ENCODE results near the gene CUTA.

Gene CUTA

DNA sequence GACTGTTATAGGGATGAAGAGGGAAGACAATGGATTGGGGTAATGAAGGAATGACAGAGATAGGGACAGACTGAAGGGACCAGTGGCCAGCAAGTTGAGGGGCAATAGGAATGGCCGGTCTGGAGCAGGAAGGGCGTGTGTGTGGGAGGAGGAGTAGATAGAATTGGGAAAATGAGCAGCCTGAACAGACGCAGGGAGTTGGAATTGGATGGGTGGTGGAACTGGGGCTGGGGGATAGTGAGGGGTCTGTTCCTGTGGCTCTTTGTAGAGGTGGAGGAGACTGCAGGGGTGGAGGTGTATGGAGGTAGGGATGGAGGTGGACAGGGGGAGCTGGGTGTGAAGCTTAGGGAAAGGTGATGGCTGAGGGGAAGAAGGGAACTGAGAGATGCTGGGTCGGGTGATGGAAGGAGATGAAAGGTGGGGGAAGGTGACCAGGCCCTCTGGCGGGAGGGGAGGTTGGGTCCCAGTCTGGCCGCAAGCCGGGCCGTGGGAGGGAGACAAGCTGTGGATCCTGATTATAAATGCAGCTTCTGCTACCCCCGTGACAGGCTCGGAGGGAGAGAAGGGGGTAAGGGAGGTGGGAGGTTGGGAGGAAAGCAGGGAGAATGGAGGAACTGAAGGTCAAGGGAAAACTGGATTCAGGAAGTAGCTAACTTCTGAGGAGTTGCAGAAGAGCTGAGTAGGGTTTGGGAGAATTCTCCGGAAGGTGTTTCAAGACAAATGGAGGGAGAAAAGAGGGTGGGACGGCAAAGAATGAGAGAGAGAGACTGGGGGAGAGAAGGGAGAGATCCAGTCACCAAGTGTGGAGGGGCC lies 7.2 kb upstream of the CUTA start:
- peak overlapping the region; percentile 47 for H3K4me3 ChIP-seq (ENCODE audit: low read depth, low read length)
- in situ Hi-C loops (cut with HindIII; ENCODE audit: low sequenced_read_pairs), result no loop called here
- TF ChIP-seq, protein P1, sequence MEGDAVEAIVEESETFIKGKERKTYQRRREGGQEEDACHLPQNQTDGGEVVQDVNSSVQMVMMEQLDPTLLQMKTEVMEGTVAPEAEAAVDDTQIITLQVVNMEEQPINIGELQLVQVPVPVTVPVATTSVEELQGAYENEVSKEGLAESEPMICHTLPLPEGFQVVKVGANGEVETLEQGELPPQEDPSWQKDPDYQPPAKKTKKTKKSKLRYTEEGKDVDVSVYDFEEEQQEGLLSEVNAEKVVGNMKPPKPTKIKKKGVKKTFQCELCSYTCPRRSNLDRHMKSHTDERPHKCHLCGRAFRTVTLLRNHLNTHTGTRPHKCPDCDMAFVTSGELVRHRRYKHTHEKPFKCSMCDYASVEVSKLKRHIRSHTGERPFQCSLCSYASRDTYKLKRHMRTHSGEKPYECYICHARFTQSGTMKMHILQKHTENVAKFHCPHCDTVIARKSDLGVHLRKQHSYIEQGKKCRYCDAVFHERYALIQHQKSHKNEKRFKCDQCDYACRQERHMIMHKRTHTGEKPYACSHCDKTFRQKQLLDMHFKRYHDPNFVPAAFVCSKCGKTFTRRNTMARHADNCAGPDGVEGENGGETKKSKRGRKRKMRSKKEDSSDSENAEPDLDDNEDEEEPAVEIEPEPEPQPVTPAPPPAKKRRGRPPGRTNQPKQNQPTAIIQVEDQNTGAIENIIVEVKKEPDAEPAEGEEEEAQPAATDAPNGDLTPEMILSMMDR (IDR thresholded peaks at IDR 0.05; ENCODE audit: low read depth, low read length, missing control alignments), result no peak
- no peak for DNase-seq (ENCODE audit: low read depth)

DNA sequence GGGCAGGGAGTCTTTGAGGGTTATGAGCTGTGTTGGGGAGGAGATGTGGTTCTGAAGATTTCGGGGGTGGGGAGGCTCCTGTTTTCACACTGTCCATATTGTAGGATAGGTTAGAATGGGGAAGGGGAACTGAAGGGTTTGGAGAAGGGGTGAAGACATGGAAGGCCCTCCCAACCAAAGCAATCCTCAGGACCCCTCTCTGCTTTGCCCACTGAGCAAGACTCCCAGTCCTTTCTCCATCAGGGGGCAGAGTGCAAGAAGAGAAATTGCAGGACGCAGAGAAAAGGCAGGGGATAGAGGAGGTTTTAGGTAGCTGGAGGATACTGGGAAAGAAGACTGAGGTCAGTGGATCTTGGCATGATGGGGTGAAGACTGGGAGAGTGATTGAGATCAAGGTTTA lies 5.9 kb upstream of the CUTA start:
- no peak for DNase-seq (ENCODE audit: low read depth)
- in situ Hi-C loops (cut with HindIII; ENCODE audit: low sequenced_read_pairs), result no loop called here
- no peak overlapping the region for H3K4me3 ChIP-seq (ENCODE audit: low read depth, low read length)
- TF ChIP-seq, protein P1 (IDR thresholded peaks at IDR 0.05; ENCODE audit: low read depth, low read length, missing control alignments), result no peak

DNA sequence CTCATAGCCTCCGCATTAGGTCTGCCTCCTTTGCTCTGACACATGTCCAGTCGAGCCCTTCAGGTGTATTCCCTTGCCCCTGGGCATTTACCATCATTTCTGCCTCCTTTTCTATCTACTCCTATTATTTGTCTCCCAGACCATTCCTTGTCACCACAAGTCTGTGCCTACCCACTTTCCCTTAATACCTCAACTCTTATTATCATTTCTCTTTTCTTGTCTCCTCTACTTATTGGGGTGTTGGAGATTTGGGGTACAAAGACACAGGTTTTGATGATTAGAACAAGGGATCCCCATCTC lies 3.4 kb upstream of the CUTA start:
- in situ Hi-C loops (cut with HindIII; ENCODE audit: low sequenced_read_pairs), result no loop called here
- TF ChIP-seq, protein P1 (IDR thresholded peaks at IDR 0.05; ENCODE audit: low read depth, low read length, missing control alignments), result no peak

DNA sequence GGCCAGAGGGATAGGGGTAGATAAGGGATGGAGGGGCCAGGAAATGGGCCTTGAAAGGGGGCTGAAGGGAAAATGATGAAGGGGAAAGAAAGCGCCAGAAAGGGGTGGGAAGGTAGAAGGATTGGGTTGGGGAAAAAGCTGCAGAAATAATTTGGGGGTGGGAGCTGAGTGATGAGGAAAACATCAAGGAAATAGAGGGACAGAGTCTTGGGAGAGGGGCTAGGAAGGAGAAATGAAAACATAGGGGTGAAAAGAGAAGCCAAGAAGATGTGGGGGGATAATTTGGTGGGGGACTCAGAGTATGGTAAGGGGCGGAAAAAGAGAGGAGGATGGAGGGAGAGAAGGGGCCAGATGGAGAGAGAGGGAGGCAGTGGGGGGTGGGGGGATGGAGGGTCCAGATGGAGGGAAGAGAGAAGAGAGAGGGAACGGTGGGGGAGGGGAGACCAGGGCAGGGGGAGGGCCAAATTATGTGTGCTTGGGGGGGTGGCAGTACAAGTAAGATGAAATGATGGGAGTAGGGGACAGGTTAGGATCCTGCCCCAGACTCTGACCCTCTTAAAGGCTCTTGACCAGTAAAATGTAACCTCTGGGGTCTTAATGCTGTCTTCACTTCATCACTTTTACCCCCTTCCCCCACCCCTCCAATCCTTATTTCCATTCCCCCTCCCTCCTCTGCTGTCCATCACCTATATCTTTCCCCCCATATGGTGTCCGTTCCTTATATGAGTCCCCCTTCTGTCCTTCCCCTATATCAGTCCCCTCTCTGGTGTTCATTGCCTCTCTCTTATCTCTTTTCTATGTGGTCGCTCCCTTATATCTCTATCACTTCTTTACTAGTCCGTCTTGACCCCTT lies 2.8 kb upstream of the CUTA start:
- no peak for DNase-seq (ENCODE audit: low read depth)
- H3K4me3 ChIP-seq (ENCODE audit: low read depth, low read length), result peak overlapping the region; percentile 52
- TF ChIP-seq, protein P1 (IDR thresholded peaks at IDR 0.05; ENCODE audit: low read depth, low read length, missing control alignments), result no peak
- in situ Hi-C loops (cut with HindIII; ENCODE audit: low sequenced_read_pairs), result no loop called here

More for the DNA sequence above, 3.4 kb upstream of the CUTA start:
- no peak for DNase-seq (ENCODE audit: low read depth)
- no peak overlapping the region for H3K4me3 ChIP-seq (ENCODE audit: low read depth, low read length)

DNA sequence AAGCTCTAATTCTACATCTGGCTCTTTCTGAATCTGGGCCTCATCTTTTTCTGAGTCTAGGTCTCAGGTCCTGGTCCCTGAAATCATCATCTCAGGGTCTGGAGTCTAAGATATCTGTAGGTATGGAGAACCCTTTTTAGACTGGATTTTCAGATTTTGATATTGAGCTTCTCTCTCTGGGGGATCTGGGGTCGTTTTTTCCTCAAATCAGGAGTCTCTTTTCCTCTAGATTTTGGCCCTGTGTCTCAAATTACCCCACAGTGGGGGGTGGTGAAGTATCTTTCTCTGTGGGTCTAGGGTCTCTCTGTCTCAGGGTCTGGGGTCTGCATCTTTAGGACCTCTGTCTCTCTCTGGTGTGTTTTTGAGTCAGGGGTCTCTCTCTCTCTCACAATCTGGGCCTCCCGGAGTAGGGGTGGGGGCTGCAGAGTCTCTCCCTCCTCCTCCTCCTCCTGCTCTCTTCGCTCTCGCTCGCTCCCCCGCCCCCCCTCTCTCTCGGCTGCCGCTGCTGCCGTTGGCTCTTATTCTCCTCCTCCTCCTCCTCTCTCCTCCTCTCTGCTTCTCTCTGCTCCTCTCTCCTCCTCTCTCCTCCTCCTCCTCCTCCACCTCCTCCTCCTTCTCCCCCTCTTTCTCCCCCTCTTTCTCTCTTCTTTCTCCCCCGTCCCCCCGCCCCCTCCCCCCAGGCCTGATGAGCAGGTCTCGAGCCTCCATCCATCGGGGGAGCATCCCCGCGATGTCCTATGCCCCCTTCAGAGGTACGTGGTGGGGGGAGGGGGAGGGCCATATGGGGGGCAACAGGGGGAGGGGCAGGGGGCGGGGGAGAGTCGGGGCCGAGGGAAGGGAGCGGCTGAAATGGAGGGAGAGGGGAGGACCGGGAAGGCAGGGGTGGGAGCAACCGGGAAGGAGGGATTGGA lies 1.9 kb upstream of the CUTA start, which contains the start of gene SYNGAP1:
Gene SYNGAP1 (plus strand): TSS at position 486 of the 911 bp plus-strand sequence. CDS start 200 bp downstream, at position 686.
- no peak for DNase-seq (ENCODE audit: low read depth)
- in situ Hi-C loops (cut with HindIII; ENCODE audit: low sequenced_read_pairs), result no loop called here
- peak within 1 kb of the TSS; percentile 52 for H3K4me3 ChIP-seq (ENCODE audit: low read depth, low read length)
- TF ChIP-seq, protein P1 (IDR thresholded peaks at IDR 0.05; ENCODE audit: low read depth, low read length, missing control alignments), result no peak

Data from astrocyte of the cerebellum (primary cell).